GM06990 (cell line): ENCODE results near the gene SPATA9.

Experiments used
- DNase-seq: peaks from one replicate; pipeline ENCODE4 v3.0.0-alpha.2; 2011; ENCODE audit not compliant: insufficient read length; ENCODE audit errors: extremely low read depth
- H3K27me3 ChIP-seq: replicated peaks from 2 replicates; pipeline ENCODE4 v1.6.0; 2011; ENCODE audit warnings: low read length; ENCODE audit not compliant: control insufficient read depth, insufficient read depth
- H3K36me3 ChIP-seq: 2 replicates; pipeline ENCODE4 v1.5.1; 2011; ENCODE audit warnings: low read length; ENCODE audit not compliant: control insufficient read depth, insufficient read depth
- H3K4me3 ChIP-seq: replicated peaks from 2 replicates; pipeline ENCODE4 v1.5.1; 2011; ENCODE audit warnings: low read depth, mild to moderate bottlenecking, control low read depth, low read length
- CTCF ChIP-seq: IDR thresholded peaks from 2 replicates; pipeline ENCODE4 v1.5.1; 2011; ENCODE audit warnings: low read length, control low read depth, mild to moderate bottlenecking, inconsistent platforms; ENCODE audit not compliant: insufficient read depth, poor library complexity, severe bottlenecking

Gene SPATA9

GRCh38 chr5:95667061-95667618 lies 15.7 kb downstream of the SPATA9 start:
- no peaks in the 10 kb centered on the region for H3K27me3 ChIP-seq
- no peak overlapping the region for H3K4me3 ChIP-seq
- TF ChIP-seq CTCF = no peak
- no peak for DNase-seq
- no peaks in the 10 kb centered on the region for H3K36me3 ChIP-seq

- DNase-seq = peak; percentile 13
- peak; percentile 80 for TF ChIP-seq CTCF
- Histone ChIP-seq H3K27me3 (no peaks in the 10 kb centered on the region), H3K36me3 (no peaks in the 10 kb centered on the region), H3K4me3 (no peak overlapping the region)
Measured at GRCh38 chr5:95664204-95664786, 18.5 kb downstream of the SPATA9 start.

- H3K27me3 ChIP-seq = no peaks in the 10 kb centered on the region
- H3K4me3 ChIP-seq = no peak overlapping the region
- DNase-seq = no peak
- no peaks in the 10 kb centered on the region for H3K36me3 ChIP-seq
- no peak for TF ChIP-seq CTCF
Measured at GRCh38 chr5:95662946-95663345, 19.8 kb downstream of the SPATA9 start.

GRCh38 chr5:95660060-95660459 lies 22.7 kb downstream of the SPATA9 start:
- H3K4me3 ChIP-seq = no peak overlapping the region
- no peak for DNase-seq
- TF ChIP-seq CTCF = no peak

GRCh38 chr5:95655575-95655974 lies 27.2 kb downstream of the SPATA9 start:
- no peak for DNase-seq
- H3K27me3 ChIP-seq = no peaks in the 10 kb centered on the region

More at GRCh38 chr5:95660060-95660459, 22.7 kb downstream of the SPATA9 start:
- H3K36me3 ChIP-seq = no peaks in the 10 kb centered on the region
- H3K27me3 ChIP-seq = no peaks in the 10 kb centered on the region

More at GRCh38 chr5:95655575-95655974, 27.2 kb downstream of the SPATA9 start:
- H3K36me3 ChIP-seq = no peaks in the 10 kb centered on the region
- no peak for TF ChIP-seq CTCF
- no peak overlapping the region for H3K4me3 ChIP-seq
